T-helper 22 cell (primary cell): Measurements from ENCODE around the gene XAGE3.
"Not testable (repeated sequence)": the region's sequence is repeated elsewhere in the genome, so short reads cannot be mapped to it uniquely, and the experiment has no call there.

ENCODE experiments used
- DNase-seq: peaks from one replicate; pipeline ENCODE4 v3.0.0-alpha.2; 2020; ENCODE audit warnings: low read depth

XAGE3 gene

GRCh38 chrX:52867610-52868348 lies at the start of gene XAGE3:
Gene XAGE3, minus strand, starts transcription at chrX:52868083. Its CDS starts 950 bp downstream, at chrX:52867133.
- DNase-seq: no peak

- not testable (repeated sequence) for DNase-seq
Measured at GRCh38 chrX:52914704-52915103, 46.8 kb upstream of the XAGE3 start.

DNA sequence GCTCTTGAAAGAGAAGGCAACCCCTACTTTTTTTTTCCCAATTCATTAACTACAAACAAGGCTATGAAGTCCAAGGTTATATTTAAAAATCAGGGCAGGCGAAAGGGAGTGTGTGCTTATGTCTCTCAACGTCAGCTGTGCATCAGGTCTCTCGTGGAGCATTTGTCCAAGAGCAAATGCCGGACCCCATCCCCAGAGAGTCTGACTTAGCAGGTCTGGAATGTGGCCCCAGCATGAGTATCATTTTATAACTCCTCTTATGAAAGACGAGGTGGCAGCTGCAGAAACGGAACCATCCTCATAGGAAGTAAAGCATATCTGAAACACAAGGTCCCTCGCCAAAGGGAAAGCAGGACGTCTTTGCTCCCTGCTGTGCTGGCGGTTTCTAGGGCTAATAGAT lies 45.8 kb upstream of the XAGE3 start:
- DNase-seq: not testable (repeated sequence)

DNA sequence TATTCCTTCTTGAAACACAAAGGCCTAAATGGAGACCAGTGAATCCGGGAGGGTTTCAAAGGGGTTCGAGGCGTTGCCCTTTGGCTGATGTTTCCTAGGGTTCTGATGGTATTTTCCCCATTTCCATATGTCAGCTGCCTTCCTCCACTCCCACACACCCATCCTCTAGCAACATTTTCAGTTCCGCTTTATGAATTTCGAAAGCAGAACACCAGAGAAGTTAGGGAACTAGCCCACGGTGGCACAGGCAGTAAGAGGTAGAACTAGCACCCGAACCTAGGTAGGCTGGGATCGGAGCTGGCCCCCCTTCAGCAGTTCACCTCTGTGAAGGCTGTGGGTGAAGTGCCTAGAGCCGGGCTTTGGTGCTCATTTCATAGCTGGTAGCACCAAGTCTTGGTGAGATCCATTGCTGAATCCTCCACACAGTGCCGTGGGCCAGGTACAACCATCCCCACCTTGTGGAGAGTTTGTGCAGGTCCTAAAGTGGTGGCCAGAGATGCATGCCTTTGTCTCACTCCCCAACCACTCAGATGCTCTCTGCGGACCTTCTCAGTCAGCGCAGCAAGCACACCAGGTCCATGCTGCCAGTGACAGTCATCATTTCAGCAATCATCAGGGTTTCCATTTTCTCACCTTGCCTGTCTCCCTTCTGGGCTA lies 41.6 kb upstream of the XAGE3 start:
- DNase-seq: not testable (repeated sequence)

GRCh38 chrX:52907900-52908299 lies 40.0 kb upstream of the XAGE3 start:
- not testable (repeated sequence) for DNase-seq

DNA sequence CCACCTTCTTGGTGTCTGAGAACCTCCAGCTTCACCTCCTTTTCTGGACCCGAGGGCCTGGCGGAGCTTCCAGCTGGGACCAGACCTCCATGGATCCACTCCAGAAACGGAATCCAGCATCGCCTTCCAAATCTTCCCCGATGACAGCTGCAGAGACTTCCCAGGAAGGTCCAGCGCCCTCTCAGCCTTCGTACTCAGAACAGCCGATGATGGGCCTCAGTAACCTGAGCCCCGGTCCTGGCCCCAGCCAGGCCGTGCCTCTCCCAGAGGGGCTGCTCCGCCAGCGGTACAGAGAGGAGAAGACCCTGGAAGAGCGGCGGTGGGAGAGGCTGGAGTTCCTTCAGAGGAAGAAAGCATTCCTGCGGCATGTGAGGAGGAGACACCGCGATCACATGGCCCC lies 39.3 kb upstream of the XAGE3 start:
- DNase-seq: not testable (repeated sequence)

GRCh38 chrX:52906072-52906471 lies 38.2 kb upstream of the XAGE3 start:
- DNase-seq: not testable (repeated sequence)

- not testable (repeated sequence) for DNase-seq
Measured at GRCh38 chrX:52905531-52905930, 37.6 kb upstream of the XAGE3 start.

DNA sequence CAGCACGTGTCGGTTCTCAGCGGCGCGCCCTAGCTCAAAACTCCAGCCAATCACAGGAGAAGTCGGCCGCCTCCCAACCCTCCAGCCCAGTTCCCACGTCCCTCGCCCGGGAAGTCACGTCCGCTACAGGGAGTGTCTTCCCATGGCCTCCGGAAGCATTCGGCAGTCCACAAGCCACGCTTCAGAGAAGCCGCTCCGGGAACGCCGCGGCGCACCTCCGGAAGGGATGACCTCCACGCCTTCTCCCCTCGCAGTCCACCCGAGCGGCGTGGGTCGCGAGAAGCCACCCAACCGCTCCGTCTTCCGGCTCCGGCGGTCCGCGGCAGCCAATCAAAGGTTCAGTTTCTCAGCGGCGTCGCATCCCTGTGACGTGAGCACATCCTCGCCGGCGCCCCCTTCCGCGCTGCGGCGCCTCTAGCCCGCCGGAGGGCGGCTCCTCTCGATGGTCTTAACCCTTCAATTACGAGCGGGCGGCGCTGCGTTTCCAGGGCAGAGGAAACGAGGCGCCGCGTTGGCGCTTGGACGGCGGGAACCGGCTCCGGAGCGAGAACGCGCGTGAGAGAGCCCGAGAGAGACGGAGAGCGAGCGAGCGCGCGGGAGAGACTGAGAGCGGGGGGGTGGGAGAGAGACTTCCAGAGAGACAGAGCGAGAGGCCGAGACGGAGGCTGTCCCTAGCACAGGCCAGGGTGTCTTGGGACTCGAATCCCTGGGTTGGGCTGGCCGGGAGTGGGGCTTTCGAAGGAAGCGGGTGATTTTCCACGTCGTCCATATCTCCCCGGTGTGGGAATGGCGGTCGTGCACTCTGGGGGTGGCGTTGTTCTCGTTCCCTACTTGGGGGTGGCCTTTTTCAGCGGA lies 29.2 kb upstream of the XAGE3 start, which contains the start of gene FAM156B:
FAM156B (plus strand) TSS at position 476 of the 855 bp plus-strand sequence. CDS start 9,896 bp downstream, outside the sequence.
- DNase-seq: not testable (repeated sequence)

DNA sequence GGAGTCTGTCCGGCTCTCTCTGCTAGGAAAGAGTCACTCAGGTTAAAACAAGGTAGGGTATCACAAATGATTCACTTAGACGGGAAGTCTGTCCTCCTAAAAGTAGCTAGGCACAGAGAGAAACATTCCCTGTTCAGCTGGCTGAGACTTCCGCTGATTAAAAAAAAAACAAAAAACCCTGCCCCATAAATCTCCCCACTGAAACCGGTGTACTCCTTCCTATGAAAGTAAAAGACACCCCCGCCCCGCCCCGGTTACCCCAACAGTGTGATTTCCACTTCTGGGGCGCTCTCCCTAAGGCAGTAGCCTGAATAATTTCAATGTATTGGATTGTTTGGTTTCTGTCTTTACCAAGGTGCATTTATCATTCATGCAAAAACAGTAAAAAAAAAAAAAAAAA lies 28.6 kb upstream of the XAGE3 start:
- not testable (repeated sequence) for DNase-seq

DNA sequence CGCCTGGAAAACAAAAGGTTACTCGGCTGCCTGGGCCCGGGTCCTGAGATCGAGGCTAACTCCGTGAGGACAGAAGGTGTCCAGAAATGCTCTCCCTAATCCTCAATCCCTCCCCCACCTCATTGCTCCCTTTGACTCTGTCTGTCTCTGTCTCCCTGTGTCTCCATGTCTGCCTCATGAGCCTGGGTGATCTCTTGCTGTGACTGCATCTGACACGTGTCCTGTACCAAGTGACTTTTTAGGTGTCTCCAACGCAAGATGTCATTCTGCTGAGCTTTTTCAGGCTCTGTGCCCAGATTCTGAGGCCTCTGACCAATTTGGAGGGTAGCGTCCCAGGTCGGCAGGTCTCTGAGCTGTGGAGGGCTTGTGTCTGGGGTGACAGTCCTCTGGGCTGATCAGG lies 20.2 kb upstream of the XAGE3 start:
- not testable (repeated sequence) for DNase-seq

DNA sequence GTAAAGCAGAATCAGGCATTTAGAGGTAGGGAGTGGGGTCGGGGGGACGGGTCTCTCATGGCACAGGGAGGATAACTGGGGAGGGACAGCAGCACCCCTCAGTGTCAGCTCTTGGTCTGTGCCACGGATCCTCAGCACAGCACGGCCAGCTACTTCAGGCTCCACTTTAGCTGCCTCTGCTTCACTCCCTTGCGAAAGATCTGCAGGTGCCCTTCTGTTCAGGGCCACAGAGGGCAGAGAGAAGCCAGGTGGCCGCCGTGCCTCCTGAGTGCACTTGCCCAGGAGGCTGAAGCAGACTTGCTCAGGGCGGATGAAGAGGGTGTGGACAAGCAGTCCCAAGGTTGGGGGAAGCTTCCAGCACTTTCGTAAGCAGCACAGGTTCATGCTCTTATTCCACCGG lies 19.6 kb upstream of the XAGE3 start:
- not testable (repeated sequence) for DNase-seq

GRCh38 chrX:52876386-52876785 lies 8.5 kb upstream of the XAGE3 start:
- DNase-seq: not testable (repeated sequence)

DNA sequence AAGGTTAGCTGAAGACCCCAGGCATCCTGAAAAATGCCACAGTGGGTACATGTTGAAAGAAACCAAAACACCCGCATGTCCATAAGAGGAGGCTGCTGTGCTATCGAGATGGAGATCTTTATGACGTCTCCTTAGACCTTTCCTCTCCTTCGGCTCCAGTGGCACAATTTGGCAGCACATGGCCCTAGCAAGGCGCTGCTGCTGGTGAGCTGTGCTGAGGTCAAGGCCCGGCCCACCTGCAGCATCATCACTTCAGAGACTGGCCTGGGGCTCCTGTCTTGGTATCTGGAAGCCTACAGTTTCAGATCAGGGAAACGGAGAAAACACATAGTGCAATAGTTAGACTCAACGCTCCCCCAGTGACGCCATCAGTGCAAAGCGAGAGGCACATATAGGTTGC lies 7.6 kb upstream of the XAGE3 start:
- DNase-seq: not testable (repeated sequence)

DNA sequence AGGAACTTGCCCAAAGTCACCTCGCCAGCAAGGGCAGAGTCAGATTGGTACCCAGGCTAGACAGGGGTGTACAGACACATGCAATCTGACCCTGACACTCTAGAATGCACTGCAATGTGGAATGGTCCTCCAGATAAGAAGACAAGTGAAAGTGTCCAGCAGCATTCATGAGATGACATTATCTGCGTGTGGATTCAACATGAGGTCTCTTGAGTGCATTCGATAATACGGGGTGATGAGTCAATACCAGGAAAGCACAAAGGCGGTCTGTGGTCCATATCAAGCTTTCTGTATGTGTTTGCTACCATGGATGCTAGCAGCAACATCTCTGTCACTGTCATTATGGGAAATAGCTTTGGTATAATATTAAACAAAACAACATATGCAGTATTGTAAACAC lies 6.8 kb upstream of the XAGE3 start:
- DNase-seq: no peak

DNA sequence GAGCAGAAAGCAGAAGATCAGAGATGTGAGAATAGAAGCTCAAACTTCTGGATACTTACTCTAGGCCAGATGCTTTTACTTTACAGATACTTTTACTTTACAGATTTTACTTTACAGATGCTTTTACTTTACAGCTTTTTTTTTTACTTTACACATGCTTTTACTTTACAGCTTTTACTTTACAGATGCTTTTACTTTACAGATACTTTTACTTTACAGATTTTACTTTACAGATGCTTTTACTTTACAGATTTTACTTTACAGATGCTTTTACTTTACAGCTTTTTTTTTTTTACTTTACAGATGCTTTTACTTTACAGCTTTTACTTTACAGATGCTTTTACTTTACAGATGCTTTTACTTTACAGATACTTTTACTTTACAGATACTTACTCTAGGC lies 5.9 kb upstream of the XAGE3 start:
- not testable (repeated sequence) for DNase-seq

DNA sequence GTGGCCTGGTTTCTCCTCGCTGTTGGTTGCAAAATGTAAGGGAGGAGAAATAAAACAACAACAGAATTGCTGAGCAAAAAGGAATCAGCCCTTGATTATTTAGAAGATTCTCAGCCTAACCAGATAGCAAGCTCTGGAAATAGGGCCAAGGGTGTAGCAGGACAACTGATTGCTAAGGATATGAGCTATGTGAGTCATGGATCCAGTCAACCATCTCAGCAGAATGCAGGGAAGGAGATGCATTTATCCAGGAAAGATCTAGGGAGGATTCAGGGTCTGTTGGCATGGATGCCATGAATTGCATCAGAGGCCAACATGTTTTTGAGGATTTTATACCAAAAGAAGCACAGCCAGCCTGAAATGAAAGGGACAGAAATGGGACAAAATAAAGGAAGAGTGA lies 2.2 kb upstream of the XAGE3 start:
- no peak for DNase-seq

GRCh38 chrX:52865343-52865998 lies 2.4 kb downstream of the XAGE3 start:
- DNase-seq: no peak

GRCh38 chrX:52856991-52857525 lies 10.8 kb downstream of the XAGE3 start:
- not testable (repeated sequence) for DNase-seq

DNA sequence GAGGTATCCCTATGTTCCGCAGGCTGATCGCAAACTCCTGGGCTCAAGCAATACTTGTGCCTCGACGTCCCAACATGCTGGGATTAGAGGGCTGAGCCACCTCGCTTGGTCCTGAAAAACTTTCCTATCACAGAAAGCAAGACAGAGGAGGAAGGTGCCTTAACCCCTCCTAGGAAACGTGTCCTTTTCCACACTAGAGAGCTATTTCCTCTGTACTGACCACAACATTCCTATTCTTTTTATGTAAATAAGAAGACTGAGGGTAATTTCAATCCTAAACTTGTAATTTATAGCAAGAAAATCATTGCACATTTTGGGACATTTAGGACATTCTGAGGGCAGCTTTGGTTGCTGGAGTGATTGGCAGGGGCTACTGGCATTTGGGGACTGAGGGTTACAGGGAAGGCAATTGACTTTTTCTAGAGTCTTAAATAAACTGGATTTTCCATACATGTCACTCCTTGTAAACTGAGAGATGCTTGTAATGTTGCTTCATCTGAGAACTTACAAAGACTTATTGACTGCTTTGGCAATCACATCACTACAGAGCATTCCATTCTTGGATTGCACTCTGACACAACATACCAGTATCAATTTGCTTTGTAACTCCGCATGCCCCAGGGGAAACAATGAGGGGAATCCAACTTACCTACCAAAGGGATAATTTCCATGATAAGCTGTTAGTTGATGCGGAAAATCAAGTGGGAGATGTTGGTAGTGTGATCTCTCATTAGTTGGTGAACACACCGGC lies 15.6 kb downstream of the XAGE3 start:
- DNase-seq: no peak

- not testable (repeated sequence) for DNase-seq
Measured at GRCh38 chrX:52843619-52844018, 24.3 kb downstream of the XAGE3 start.
